Prostate gland (tissue), 2 donors: ENCODE data around the gene SEPTIN2. TPM values are rescaled to one million over a fixed set of nuclear protein-coding genes. Genes with fewer than 3 reads are reported as not detected.
"Not testable (repeated sequence)": the region's sequence is repeated elsewhere in the genome, so short reads cannot be mapped to it uniquely, and the experiment has no call there.

Source experiments
- DNase-seq: peaks from one replicate; pipeline ENCODE4 v3.0.0-alpha.2; 2019; ENCODE audit warnings: low spot score
- H3K27ac ChIP-seq, 2 donors: fragments of 200-600 bp; sonication (generic); 2 replicates each; pipeline ENCODE4 v1.5.1; 2017 to 2019
- H3K27me3 ChIP-seq: fragments of 200-600 bp; sonication (generic); replicated peaks from 2 replicates; pipeline ENCODE4 v1.5.1; 2019; ENCODE audit not compliant: insufficient read depth
- H3K36me3 ChIP-seq, 2 donors: fragments of 200-600 bp; sonication (generic); 1 replicate in 1 of 2; 2 replicates in 1 of 2; pipeline versions ENCODE4 v1.5.1 to v1.8.1; 2017 to 2019
- H3K4me1 ChIP-seq: fragments of 200-600 bp; sonication (generic); replicated peaks from 2 replicates; pipeline ENCODE4 v1.5.1; 2019
- H3K4me3 ChIP-seq, 2 donors: fragments of 200-600 bp; sonication (generic); 2 replicates each; pipeline ENCODE4 v1.5.1; 2017 to 2019
- H3K9me3 ChIP-seq: fragments of 200-600 bp; sonication (generic); 2 replicates; pipeline ENCODE4 v1.5.1; 2017
- CTCF ChIP-seq, 4 experiments: fragments of 200-600 bp in 2 of 4; fragments of 450-650 bp in 2 of 4; sonication (generic) in 2 of 4; IDR thresholded peaks; 1 replicate in 3 of 4; 2 replicates in 1 of 4; pipeline ENCODE4 v1.5.1; 2016 to 2019; ENCODE audit warnings: antibody characterized with exemption in 4 of 4, mild to moderate bottlenecking in 2 of 4, moderate library complexity in 2 of 4
- POLR2A ChIP-seq: fragments of 450-650 bp; IDR thresholded peaks from one replicate; pipeline ENCODE4 v1.6.1; 2016; ENCODE audit warnings: antibody characterized with exemption, mild to moderate bottlenecking
- POLR2AphosphoS5 ChIP-seq: sonication (generic); formaldehyde crosslinking; IDR thresholded peaks from one replicate; pipeline ENCODE4 v1.6.1; 2017; ENCODE audit warnings: antibody characterized with exemption
- WGBS: methylation state at CpG from one replicate; pipeline ENCODE4 v1.1.5; 2018; 5-methylcytosine and 5-hydroxymethylcytosine counted together
- intact Hi-C: fragments of 100-400 bp; cut with DNase I; formaldehyde crosslinking; loops from one replicate; pipeline ENCODE4 v1.14.2; 2022
- total RNA-seq, 2 donors: library from RNA; depleted of rRNA; stranded (reverse); fragments of >200 nt; gene quantifications; one replicate each; pipeline ENCODE4 v1.1.0, GENCODE V29; 2016

SEPTIN2 gene
- total RNA-seq, 2 donors from 2014 or later = 202 to 284 TPM

- Histone ChIP-seq H3K4me1 (no peaks in the 10 kb centered on the region), H3K27ac (no peak overlapping the region), H3K36me3 (no peaks in the 10 kb centered on the region), H3K4me3 (no peak overlapping the region), H3K27me3 (no peaks in the 10 kb centered on the region), H3K9me3 (no peaks in the 10 kb centered on the region)
- intact Hi-C loops = no loop called here
- TF ChIP-seq POLR2A (no peak), CTCF (IDR thresholded peaks at IDR 0.05) (no peak), POLR2AphosphoS5 (no peak)
- DNase-seq = peak; percentile 24
- WGBS = 80% methylated on average over 9 of the region's 9 CpGs
Observed at GRCh38 chr2:241390301-241391206, 74.8 kb downstream of the SEPTIN2 start.

- Histone ChIP-seq H3K27ac (no peak overlapping the region), H3K4me1 (no peaks in the 10 kb centered on the region), H3K9me3 (no peaks in the 10 kb centered on the region), H3K4me3 (no peak overlapping the region), H3K36me3 (no peaks in the 10 kb centered on the region), H3K27me3 (no peaks in the 10 kb centered on the region)
- 84% methylated on average over 6 of the region's 6 CpGs for WGBS
- DNase-seq = no peak
- TF ChIP-seq POLR2AphosphoS5 (no peak), CTCF (IDR thresholded peaks at IDR 0.05) (peak in 2 of 4 experiments; percentile 35 to 38)
- intact Hi-C loops = no loop called here
Observed at GRCh38 chr2:241391892-241392665, 76.4 kb downstream of the SEPTIN2 start.

GRCh38 chr2:241392753-241393152, 77.0 kb downstream of the SEPTIN2 start:
- H3K36me3 ChIP-seq, H3K9me3 ChIP-seq, H3K4me1 ChIP-seq, H3K4me3 ChIP-seq, DNase-seq, H3K27ac ChIP-seq, H3K27me3 ChIP-seq, intact Hi-C loops: not testable (repeated sequence)
- 96% methylated on average over 4 of the region's 4 CpGs for WGBS

GRCh38 chr2:241393524-241394196, 77.9 kb downstream of the SEPTIN2 start:
- Histone ChIP-seq H3K4me1 (no peaks in the 10 kb centered on the region), H3K36me3 (no peaks in the 10 kb centered on the region), H3K9me3 (no peaks in the 10 kb centered on the region), H3K4me3 (no peak overlapping the region), H3K27me3 (no peaks in the 10 kb centered on the region), H3K27ac (no peak overlapping the region)
- intact Hi-C loops = no loop called here
- TF ChIP-seq CTCF (IDR thresholded peaks at IDR 0.05) (no peak), POLR2A (no peak), POLR2AphosphoS5 (no peak)
- 82% methylated on average over 3 of the region's 3 CpGs for WGBS
- DNase-seq = no peak

- H3K4me3 ChIP-seq, DNase-seq, H3K9me3 ChIP-seq, H3K4me1 ChIP-seq, H3K36me3 ChIP-seq, H3K27me3 ChIP-seq, H3K27ac ChIP-seq, intact Hi-C loops: not testable (repeated sequence)
- 98% methylated on average over 6 of the region's 6 CpGs for WGBS
Observed at GRCh38 chr2:241396809-241397208, 81.1 kb downstream of the SEPTIN2 start.
